ENCODE measurements around the gene TERF2IP. TPM values are rescaled to one million over a fixed set of nuclear protein-coding genes. Genes with fewer than 3 reads are reported as not detected.

TERF2IP gene
- total and polyA plus RNA-seq, 2 of the 13 experiments (the other 11 are each of a cell fraction or from before 2014, with no cell fraction given): 26.4 to 50.2 TPM

GRCh38 chr16:75647492-75648264 is at the start of gene TERF2IP, which contains the start of gene KARS1 (continued):
- TF ChIP-seq THAP9 (CRISPR knock-in tag; IDR thresholded peaks at IDR 0.05; ENCODE audit: borderline replicate concordance) (peak; percentile 96), MAFK (conservative IDR thresholded peaks at IDR 0.05 in 1 of 2, IDR thresholded peaks at IDR 0.05 in 1 of 2; ENCODE audit: low read length in 2 of 2) (no peak), ZBTB7A (CRISPR knock-in tag; IDR thresholded peaks at IDR 0.05) (peak; percentile 75; the same call in 1 of the 2 replicates), GATAD1 (CRISPR knock-in tag; IDR thresholded peaks at IDR 0.05) (peak; percentile 96), ATF4 (CRISPR knock-in tag; IDR thresholded peaks at IDR 0.05) (peak in 1 of 2 experiments; percentile 4; a peak in 1 of 4 replicates), HMG20B (CRISPR knock-in tag; conservative IDR thresholded peaks at IDR 0.05) (no peak; the same call in 1 of the 2 replicates), CREB1 (IDR thresholded peaks at IDR 0.05) (peak; percentile 51; the same call in 1 of the 2 replicates), CREB1 (CRISPR knock-in tag; IDR thresholded peaks at IDR 0.05) (peak; percentile 80), KLF12 (CRISPR knock-in tag; IDR thresholded peaks at IDR 0.05; ENCODE audit: borderline replicate concordance) (peak; percentile 91; the same call in 1 of the 2 replicates), TEAD3 (CRISPR knock-in tag; optimal IDR thresholded peaks at IDR 0.05; ENCODE audit: borderline replicate concordance) (peak; percentile 49), AFF4 (CRISPR knock-in tag; IDR thresholded peaks at IDR 0.05) (no peak), ELF4 (CRISPR knock-in tag; IDR thresholded peaks at IDR 0.05; ENCODE audit: borderline replicate concordance) (no peak; the same call in 1 of the 2 replicates), ZNF800 (CRISPR knock-in tag; IDR thresholded peaks at IDR 0.05) (peak; percentile 84), NR2F6 (IDR thresholded peaks at IDR 0.05) (no peak), NR2F6 (CRISPR knock-in tag; IDR thresholded peaks at IDR 0.05) (peak; percentile 43; the same call in 1 of the 2 replicates), DMTF1 (CRISPR knock-in tag; IDR thresholded peaks at IDR 0.05) (no peak), ZNF292 (CRISPR knock-in tag; IDR thresholded peaks at IDR 0.05; ENCODE audit: borderline replicate concordance, low read depth) (no peak)

Data from HepG2 (cell line).